ENCODE data around the gene ATN1. TPM values are rescaled to one million over a fixed set of nuclear protein-coding genes. Genes with fewer than 3 reads are reported as not detected.

The ATN1 gene
- total RNA-seq, 1 donor from 2014 or later: 123 TPM

- intact Hi-C loops (cut with DNase I): no loop called here
- ATAC-seq (no peak), DNase-seq (peak; percentile 49)
- Histone ChIP-seq H3K4me3 (no peak overlapping the region), H3K27ac (no peak overlapping the region), H3K27me3 (ENCODE audit: low read depth) (no peaks in the 10 kb centered on the region), H3K36me3 (peaks cover 44% of the 10 kb centered on the region), H3K9me3 (no peaks in the 10 kb centered on the region), H3K4me1 (peaks cover 54% of the 10 kb centered on the region)
- TF ChIP-seq CTCF (IDR thresholded peaks at IDR 0.05): no peak
Observed at GRCh38 chr12:6941267-6941666, 13.5 kb downstream of the ATN1 start.

GRCh38 chr12:6941782-6942181, 14.0 kb downstream of the ATN1 start:
- Histone ChIP-seq H3K36me3 (peaks cover 40% of the 10 kb centered on the region), H3K27ac (no peak overlapping the region), H3K4me1 (peaks cover 53% of the 10 kb centered on the region), H3K27me3 (ENCODE audit: low read depth) (no peaks in the 10 kb centered on the region), H3K9me3 (no peaks in the 10 kb centered on the region), H3K4me3 (no peak overlapping the region)
- no peak for ATAC-seq
- no peak for TF ChIP-seq CTCF (IDR thresholded peaks at IDR 0.05)
- intact Hi-C loops (cut with DNase I): no loop called here
- peak; percentile 44 for DNase-seq

- TF ChIP-seq CTCF (IDR thresholded peaks at IDR 0.05): no peak
- intact Hi-C loops (cut with DNase I): no loop called here
- H3K4me3 ChIP-seq: no peak overlapping the region
- peaks cover 43% of the 10 kb centered on the region for H3K36me3 ChIP-seq
- no peaks in the 10 kb centered on the region for H3K27me3 ChIP-seq (ENCODE audit: low read depth)
- H3K27ac ChIP-seq: peak overlapping the region; percentile 99
- peak; percentile 45 for DNase-seq
- ATAC-seq: no peak
- peaks cover 53% of the 10 kb centered on the region for H3K4me1 ChIP-seq
- H3K9me3 ChIP-seq: no peaks in the 10 kb centered on the region
Observed at GRCh38 chr12:6942331-6942665, 14.5 kb downstream of the ATN1 start.

GRCh38 chr12:6943389-6943721, 15.6 kb downstream of the ATN1 start:
- Histone ChIP-seq H3K27ac (peak overlapping the region; percentile 99), H3K9me3 (no peaks in the 10 kb centered on the region), H3K4me3 (peak overlapping the region; percentile 82), H3K4me1 (peaks cover 48% of the 10 kb centered on the region), H3K27me3 (ENCODE audit: low read depth) (no peaks in the 10 kb centered on the region), H3K36me3 (peaks cover 43% of the 10 kb centered on the region)
- ATAC-seq (peak; percentile 54 to 65), DNase-seq (peak; percentile 77)
- intact Hi-C loops (cut with DNase I): no loop called here
- no peak for TF ChIP-seq CTCF (IDR thresholded peaks at IDR 0.05)

GRCh38 chr12:6943722-6944380, 16.1 kb downstream of the ATN1 start, which contains the start of the genes C12orf57 and RNU7-1:
C12orf57 (plus strand) TSS chr12:6944022; CDS start chr12:6944122, 100 bp downstream.
RNU7-1 (plus strand) TSS chr12:6943816.
- H3K36me3 ChIP-seq: peaks cover 42% of the 10 kb centered on the region
- no peaks in the 10 kb centered on the region for H3K9me3 ChIP-seq
- ATAC-seq: peak; percentile 56 to 66
- peak; percentile 81 for DNase-seq
- peak within 1 kb of the TSS; percentile 82 for H3K4me3 ChIP-seq
- peaks cover 47% of the 10 kb centered on the region for H3K4me1 ChIP-seq
- intact Hi-C loops (cut with DNase I): no loop called here
- no peaks in the 10 kb centered on the region for H3K27me3 ChIP-seq (ENCODE audit: low read depth)
- peak within 1 kb of the TSS; percentile 99 for H3K27ac ChIP-seq
- TF ChIP-seq CTCF (IDR thresholded peaks at IDR 0.05): no peak

All from lower lobe of right lung (tissue), 2 donors.